ENCODE measurements around the gene GAS7.

GAS7 gene

DNA sequence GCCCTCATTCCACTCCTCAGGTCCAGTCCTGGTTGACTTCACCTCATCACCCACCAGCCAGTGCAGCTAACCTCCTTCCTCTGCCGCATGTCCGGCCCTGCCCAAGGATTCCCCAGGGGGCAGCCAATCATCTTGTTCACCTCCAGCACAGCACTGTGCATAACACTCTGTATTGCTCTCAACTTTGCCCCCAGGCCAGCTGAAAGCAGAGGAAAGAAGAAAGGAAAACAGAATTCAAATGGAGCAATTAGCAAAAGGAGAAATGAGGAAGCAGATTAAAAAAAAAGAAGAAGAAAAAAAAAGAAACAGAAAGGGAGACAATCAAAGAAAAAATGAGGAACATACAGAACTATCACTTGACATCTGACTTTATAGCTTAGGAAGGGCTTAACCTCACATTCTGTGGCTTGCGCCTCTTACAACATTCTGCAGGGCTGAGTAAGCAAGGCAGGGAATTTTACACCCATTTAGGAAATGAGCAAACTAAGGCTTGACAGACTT is 26.1 kb downstream of the GAS7 start:
- DNase-seq (ENCODE audit: low read depth in 2 of 2, low spot score in 1 of 2), result no peak

DNA sequence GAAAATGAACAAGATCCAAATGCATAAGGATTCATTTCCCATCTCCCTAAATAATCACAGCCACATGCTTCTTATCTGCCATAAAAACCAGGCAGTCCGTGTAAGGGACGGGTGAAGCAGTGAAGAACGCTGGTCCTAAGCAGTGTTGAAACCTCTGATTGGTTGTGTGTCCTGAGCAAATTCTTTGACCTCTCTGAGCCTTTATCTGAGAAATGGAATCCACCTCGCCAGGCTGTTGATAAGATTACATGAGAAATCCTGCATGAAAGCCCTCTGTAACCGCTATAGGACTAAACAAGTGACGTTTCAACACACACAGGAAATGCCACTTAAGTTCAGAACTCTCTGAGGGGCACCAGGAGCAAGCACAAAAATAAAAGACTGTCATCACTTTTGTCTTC is 26.8 kb downstream of the GAS7 start:
- DNase-seq (ENCODE audit: low read depth in 2 of 2, low spot score in 1 of 2), result no peak

DNA sequence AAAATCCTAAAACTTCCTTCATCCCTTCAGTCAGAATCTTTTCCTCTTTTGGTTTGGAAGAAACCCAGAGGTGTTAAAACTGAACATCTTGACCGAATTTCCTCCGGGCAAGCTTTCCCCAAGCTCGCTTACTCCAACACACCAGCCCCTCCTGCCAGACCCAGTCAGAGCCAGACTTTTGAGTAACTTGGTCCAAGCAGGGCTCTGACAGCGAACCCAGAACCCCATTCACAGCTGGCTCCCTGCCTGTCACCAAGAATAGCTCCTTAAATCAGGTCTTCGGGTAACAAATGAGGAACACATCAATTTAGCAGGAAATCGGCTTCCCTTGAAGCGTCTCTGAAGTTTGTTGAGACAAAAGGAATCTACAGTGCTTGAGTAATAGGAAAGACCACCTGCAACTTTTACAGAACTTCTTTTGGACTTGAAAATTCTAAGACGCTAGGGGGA is 27.3 kb downstream of the GAS7 start:
- DNase-seq (ENCODE audit: low read depth in 2 of 2, low spot score in 1 of 2), result no peak

DNA sequence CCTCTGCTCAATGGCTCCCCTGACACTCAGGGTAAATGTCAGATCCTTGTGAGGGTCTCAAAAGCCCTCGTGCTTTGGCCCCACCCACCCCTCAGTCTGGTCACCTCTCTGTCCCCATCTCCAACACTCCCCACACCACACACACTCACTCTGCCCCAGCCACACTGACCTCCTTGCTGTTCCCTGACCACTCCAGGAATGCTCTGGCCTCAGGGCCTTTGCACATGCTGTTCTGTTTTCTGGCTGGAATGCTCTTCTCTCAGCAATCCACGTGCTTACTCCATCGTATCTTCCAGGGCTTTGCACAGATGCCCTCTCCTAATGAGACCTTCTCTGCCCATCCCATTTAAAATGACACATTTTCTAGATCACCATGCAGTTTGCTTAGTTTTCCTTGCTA is 28.2 kb downstream of the GAS7 start:
- DNase-seq (ENCODE audit: low read depth in 2 of 2, low spot score in 1 of 2), result no peak

DNA sequence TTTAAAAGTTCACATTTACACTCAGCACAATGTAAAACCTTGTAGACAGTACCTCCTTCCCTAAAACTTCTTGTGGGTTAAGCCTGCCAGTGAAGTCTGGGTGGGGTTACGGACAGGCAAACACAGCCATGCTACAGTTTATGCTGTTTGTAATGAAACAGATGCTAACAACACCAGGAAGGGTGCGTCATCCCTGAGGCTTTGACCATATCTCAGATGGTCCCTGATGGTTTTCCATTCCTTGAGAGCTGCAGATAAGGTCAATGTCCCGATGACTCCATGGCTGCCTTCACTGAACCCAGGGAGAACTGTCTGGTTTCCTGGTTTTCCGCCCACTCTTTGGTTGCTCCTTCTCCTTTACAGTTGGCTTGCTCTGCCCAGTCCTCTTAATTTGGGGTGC is 29.1 kb downstream of the GAS7 start:
- DNase-seq (ENCODE audit: low read depth in 2 of 2, low spot score in 1 of 2), result no peak

DNA sequence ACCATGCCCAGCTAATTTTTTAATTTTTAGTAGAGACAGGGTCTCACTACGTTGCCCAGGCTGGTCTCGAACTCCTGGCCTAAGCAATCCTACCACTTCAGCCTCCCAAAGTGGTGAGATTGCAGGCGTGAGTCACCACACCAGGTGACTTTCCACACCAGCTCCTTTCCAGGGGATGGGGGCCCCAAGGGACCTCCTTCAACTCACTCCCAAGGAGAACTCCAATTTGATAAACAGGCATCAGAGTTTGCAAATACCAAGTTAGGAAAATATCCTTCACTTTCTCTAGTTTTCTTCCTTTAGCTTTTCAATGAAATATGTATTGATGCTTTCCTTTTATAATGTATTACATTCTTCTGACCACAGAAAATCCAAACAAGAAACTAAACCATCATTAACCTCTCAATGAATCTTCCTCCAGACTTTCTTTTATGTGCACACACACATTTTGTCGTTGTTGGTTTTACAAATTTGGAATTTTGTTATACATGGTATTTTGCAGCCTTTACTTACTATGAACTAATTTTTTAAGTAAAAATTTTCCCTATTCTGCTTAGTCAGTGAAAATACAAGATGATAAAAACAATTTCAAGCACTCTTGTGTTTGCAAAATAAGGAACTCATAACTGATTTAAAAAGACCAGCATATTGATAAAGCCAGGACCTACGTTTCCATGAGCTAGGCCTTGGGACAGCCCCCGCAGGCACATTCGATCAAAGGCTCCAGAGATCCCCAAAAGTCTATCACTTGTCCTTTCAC is 32.0 kb downstream of the GAS7 start:
- DNase-seq (ENCODE audit: low read depth in 2 of 2, low spot score in 1 of 2), result no peak

DNA sequence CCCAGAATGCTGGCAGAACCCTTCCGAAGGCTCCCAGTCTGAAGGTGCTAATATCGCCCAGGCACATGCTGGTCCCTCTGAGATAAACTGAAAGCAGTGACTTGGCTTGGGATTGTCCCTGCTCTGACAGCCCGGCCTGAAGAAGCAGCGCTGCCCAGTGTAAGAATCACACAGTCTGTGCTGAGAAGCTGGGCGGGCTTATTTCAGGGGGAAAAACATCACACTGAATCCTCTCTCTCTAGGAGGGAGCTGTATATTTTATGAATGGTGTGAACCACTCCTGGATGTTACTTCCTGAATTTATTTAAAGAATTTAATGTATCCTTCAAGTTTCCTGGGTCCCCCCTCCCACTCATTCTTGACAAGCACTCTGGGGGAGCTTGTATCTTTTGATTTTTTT is 36.3 kb downstream of the GAS7 start:
- DNase-seq (ENCODE audit: low read depth in 2 of 2, low spot score in 1 of 2), result no peak

DNA sequence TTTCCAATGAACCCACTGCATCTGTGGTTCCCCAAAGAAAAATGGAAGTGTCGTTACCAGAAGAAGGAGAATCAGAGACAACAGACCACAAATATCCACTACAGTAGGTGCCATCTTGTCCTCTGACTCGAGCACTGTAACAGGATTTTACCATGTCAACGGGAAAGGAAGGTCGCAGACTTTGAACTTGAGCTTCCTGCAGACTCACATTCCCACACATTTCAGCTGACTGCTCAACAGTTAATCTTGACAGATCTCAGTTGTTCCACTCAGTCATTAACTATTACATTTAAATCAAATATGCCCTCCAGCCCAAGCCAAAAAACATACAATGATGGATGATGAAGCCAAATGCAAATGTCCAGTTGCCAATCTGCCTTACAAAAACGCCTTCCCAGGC is 37.0 kb downstream of the GAS7 start:
- no peak for DNase-seq (ENCODE audit: low read depth in 2 of 2, low spot score in 1 of 2)

DNA sequence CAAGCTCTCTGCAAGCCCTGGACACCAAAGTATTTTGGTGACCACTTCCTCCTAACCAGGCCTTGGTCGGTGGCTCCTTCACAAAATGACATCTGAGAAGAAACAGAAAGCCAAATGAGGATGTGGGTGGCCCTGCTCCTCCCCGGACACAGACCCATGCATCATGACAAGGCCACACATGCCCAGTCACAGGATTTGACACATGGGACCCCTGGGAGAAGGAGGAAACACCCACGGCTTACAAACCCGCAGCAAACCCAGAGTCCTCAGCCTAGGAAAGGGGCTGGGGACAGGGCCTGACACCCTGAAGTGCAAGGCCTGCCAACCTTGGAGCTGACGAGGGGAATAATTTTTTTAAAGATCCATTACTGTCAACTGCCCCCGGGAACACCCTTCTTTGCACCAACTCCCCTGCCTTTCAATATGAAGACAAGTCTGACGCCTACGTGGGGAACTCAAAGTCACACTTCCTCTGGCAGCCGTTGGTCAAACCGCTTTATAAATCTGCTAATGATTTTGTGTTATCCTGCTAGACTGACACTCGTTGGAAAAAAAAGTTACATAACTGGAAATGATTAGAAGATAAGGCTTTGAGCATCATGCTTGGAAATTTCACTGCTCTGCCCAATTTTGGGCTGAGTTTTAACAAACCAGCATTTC is 41.3 kb downstream of the GAS7 start:
- DNase-seq (ENCODE audit: low read depth in 2 of 2, low spot score in 1 of 2), result peak in 1 of 2 donors; percentile 7

DNA sequence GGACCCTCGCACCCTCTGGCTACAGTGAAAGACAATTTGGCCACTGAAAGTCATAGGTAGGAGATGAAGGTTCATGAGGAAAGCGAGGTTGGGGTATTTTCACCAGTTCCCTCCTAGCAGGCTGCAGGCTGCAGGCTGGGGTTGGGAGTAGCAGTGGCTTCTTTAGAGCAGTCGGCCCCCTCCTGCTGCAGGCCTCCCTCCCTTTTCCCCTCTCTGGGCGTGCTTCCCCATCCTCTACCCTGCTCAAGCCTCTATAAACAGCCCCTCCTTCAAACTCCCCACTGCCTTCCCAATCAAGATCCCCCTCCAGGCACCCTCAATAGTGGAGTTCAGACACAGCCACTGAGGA is 41.8 kb downstream of the GAS7 start:
- no peak for DNase-seq (ENCODE audit: low read depth in 2 of 2, low spot score in 1 of 2)

DNA sequence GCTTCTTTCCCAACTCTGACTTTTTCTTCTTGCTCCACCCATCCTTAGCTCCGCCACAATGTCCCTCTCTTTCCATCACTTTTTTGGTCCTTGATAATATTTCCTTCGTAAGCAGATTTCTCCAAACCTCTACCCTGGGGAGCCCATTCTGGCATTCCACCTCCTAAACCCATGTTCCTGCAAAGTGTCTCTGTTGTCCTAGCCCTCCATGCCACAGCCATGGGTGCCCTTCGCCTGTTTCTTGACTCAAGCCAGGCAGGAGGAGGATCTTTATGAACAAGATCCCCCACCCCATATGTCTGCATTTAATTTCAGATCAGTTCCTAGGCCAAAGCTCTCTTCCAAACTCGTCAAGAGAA is 42.4 kb downstream of the GAS7 start:
- no peak for DNase-seq (ENCODE audit: low read depth in 2 of 2, low spot score in 1 of 2)

DNA sequence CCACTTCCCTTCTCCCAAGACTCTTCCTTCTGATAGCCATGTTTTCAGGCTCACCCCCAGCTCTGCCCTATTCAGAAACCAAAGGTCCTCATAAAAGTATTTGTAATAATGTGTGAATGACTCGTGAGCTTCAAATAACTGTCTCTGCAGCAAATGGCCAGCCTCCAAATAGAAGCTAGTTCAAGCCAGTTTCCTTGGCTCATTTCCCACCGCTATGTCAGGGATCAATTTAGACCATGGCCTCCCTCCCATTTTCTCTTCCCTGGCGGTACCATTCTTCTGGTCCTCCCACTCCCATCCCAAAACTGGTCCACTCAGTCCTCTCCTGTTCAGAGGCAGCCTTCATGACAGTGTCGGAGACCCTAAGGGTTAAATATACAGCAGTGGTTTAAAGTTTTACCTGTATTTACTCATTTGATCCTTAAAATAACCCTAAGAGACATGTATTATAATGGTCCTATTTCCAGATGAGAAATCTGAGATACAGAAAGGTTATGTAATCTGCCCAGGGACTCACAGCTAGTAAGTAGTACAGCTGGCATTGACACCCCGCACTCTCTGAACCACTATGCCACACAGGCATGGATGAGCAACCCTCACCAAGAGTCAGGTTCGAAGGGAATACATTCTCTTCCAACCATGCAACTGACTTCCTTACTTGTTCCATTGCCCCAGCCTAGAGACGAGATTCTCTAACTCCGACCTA is 42.9 kb downstream of the GAS7 start:
- no peak for DNase-seq (ENCODE audit: low read depth in 2 of 2, low spot score in 1 of 2)

DNA sequence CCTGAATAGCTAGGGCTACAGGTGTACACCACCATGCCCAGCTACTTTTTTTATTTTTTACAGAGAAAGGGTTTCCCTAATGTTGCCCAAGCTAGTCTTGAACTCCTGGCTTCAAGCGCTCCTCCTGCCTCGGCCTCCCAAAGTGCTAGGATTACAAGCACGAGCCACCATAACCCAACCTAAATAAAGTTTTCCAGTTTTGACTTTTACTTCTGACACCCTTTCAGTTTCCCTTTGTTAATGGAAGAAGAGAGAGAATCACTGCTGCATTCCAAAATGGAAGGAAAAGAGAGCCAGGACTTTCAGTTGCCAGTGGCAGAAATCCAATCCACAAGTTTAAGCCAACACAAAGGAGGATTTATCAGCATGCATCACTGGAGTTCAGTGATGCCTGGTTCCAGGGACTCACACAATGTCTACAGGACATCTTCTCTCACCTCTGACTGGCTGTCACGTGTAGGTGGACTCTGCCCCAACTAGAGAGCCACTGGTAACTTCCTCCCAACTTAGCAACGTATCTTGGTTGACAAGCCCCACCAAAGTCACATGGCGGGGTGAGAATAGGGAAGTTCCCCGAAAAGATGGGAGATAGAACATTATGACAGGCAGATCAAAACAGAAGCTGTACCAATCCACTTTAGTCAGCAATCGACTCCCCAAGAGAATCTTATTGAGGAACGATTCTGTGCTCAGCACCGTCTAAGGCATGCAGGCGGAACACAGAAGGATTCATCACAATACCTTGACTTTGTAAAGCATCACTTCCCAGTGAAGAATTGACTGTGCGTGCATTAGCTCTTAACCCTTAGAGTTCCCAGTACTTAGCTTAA is 46.5 kb downstream of the GAS7 start:
- no peak for DNase-seq (ENCODE audit: low read depth in 2 of 2, low spot score in 1 of 2)

DNA sequence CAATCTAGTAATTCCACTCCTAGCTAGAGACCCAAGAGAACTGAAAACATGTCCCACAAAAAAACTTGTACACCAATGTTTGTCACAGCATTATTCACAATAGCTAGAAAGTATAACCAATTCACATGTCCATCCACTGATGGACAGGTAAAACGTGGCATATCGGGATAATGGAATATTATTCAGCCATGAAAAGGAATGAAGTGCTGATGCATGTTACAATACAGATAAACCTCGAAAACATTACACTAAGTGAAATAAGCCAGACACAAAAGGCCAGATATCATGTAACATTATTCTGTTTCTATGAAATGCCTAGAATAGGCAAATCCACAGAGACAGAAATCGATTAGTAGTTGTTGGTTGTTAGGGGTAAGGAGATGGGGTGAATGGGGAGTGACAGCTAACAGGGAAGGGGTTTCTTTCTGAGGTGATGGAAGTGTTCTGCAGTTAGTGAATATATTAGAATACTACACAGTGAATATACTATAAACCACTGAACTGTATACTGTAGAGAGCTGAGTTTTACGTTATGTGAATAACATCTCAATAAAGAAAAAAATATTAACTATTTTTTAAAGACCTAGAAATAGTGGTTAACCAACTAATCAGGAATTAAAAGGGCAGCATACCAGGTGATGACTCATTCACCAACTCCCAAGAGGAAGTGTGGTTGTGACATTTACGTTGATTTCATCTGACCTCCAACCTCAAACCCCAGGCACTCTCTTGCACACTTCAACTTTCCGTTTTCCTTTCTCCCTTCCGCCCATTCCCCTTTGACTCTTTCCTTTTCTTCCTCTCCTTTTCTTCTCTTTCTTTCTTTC is 48.6 kb downstream of the GAS7 start:
- DNase-seq (ENCODE audit: low read depth in 2 of 2, low spot score in 1 of 2), result no peak

DNA sequence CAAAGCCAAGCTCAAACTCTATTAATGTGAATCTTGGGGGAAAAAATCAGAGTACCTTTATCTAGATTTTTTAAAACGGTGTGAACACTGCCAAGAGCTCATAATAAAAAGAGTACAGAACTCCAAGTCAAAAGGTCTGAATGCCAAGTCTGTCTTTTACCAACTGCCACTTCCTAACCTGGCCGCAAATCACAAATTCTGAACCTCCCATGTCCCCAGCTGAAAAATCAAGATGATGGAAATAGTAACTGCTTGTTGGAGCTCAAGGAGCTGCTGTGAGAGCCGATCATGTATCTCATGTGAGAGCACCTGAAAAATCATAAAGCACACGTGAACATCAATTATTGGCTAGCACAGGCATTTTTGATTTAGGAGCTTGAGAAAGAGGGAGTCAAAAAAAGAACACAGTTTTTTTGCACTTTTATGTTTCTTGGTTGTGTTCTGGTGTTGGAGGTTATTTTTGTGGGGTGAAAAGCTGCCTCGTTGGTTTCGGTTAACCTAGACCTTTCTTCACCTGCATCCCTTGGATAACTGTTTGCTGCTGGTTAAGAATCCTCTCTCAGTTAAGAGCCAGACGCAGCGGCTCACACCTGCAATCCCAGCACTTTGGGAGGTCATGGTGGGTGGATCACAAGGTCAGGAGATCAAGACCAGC is 50.5 kb downstream of the GAS7 start:
- no peak for DNase-seq (ENCODE audit: low read depth in 2 of 2, low spot score in 1 of 2)

DNA sequence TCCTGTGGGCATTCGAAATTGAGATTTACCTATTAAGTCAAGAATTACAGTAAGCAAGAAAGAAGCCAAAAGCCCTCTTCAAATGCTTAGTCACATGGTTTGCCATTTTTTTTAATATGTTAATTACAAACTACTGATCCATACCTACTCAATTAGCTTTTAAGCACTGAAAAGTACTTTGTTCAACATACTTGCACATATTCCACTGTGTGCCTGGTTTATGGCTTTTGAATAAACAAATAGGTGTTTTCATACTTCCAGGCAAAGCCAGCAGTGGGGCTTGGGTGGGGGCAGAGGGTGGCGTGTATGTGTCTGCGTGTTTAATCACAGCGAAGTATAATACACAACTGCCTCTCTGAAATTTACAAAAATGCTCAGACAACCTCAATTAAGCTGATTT is 51.4 kb downstream of the GAS7 start:
- DNase-seq (ENCODE audit: low read depth in 2 of 2, low spot score in 1 of 2), result no peak

DNA sequence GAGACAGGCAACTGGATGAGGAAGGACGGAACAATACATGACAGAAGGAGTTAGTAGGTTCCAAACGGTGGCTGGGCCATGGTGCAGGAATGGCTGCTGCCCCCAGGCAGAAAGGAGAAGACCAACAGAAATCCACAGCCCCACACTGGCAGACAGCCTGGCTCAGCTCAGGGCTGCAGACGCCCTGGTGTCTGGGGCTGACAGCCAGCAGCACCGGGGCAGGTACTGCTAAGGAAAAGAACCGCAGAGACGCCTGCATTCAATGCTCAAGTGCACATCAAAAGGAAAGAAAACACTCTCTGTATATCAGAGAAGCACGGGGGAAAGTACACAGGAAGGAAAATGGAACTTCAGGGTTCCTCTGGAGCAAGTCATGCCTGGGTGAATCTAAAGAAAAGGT is 53.4 kb downstream of the GAS7 start:
- no peak for DNase-seq (ENCODE audit: low read depth in 2 of 2, low spot score in 1 of 2)

DNA sequence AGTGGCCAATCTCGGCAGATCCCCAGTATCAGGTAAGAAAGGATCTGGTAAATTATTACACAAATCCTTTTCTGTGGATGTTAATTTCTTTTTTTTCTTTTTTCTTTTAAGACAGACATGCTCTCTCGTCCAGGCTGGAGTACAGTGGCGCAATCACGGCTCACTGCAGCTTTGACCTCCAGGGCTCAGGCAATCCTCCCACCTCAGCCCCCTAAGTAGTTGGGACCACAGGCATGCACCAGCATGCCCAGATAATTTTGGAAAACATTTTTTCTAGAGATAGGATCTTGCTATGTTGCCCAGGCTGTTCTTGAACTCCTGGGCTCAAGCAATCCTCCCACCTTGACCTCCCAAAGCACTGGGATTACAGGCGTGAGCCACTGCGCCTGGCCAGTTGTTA is 54.0 kb downstream of the GAS7 start:
- no peak for DNase-seq (ENCODE audit: low read depth in 2 of 2, low spot score in 1 of 2)

DNA sequence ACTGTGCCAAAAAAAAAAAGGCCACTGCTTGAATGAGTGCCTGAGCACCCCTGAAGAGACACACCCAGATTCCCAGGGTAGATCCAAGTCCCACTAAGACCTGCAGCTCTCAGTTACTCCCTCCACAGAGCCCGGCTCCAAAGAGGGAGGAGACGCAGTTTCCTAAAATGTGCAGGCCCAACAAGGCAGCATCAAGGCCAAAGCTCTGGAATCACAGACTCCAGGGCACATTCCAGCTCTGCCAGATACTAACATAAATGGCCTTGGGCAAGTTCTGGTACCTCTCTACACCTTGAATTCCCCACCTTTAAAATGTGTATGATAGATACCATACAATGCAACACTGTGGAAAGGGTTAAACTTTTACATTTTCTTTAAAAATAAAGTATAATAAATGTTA is 57.0 kb downstream of the GAS7 start:
- DNase-seq (ENCODE audit: low read depth in 2 of 2, low spot score in 1 of 2), result no peak

DNA sequence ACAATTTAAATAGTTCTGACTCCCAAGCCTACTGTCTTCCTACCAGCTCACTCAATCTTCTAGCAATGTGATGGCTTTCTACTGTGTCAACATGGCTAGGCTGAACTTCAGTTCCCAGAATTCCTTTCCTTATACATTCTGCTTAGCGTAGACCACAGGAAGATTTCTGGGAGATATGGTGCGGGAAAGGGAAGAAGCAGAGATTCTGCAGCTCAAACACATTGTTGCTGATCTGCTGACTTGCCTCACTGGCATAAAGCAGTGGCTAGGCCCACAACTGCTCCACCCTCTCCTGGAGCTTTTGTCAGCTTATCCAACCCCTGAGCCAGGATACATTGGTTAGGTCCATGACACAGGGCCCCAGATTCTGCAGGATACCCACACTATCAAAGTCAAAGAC is 58.8 kb downstream of the GAS7 start:
- no peak for DNase-seq (ENCODE audit: low read depth in 2 of 2, low spot score in 1 of 2)

Measured in stimulated activated CD8-positive, alpha-beta memory T cell treated with anti-CD3 and anti-CD28 coated beads, Interleukin-4, amount 100 ng/mL, for 1 hour (primary cell).